Kidney glomerular epithelial cell (primary cell): Measurements from ENCODE around the gene CAMK2G.
"Not testable (repeated sequence)": the region's sequence is repeated elsewhere in the genome, so short reads cannot be mapped to it uniquely, and the experiment has no call there.

Experiments
- DNase-seq: peaks from one replicate; lab custom pipeline; 2025; lab: John Stamatoyannopoulos, UW

Gene CAMK2G

DNA sequence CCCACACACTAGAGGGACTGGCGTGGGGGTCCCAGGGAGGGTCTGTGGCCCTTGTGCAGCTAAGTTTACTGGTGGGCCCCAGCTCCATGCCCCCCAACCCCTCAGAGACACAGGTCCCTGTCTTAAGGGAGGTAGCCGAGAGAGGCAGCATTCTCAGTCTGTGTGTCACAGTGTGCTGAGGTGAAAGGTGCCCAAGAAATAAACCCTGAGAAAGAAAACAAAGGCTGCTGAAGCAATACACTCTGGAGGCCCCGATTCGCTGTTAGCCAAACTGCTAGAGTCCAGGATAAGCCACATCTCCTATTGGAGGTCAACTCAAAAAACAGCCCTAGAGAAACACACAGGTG is 34.3 kb downstream of the CAMK2G start:
- no peak for DNase-seq

DNA sequence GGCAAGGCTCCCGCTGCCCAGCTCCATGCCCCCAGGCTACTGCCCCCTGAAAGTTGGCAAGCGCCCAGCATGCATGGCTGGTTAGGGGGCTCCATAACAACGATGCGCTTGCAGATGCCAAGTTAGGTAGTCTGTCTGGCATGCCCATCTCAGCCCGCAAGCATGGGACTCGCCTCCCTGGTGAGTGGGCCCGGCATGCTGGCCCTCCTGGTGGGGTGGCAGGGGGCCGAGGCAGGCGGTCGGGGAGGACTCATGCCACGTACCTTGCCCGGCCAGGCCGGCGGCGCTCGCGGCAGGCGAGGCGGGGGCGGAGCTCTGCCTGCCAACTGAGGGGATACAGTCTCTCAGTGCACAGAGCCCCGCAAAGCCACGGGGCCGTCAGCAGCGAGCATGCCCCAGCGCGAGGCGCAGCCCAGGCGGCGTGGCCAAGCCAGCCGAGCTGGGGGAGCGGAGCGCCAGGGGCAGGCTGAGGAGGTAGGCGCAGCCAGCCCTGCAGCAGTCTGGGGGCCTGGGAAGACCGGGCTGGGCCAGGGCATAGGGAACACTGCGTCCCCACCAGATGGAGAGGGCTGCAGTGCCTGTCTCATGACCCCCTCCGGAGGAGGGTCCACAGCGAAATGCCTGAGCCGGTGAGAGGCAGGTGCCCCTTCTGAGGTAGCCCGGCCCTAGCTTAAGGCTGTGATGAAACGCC is 34.9 kb downstream of the CAMK2G start:
- DNase-seq = no peak

DNA sequence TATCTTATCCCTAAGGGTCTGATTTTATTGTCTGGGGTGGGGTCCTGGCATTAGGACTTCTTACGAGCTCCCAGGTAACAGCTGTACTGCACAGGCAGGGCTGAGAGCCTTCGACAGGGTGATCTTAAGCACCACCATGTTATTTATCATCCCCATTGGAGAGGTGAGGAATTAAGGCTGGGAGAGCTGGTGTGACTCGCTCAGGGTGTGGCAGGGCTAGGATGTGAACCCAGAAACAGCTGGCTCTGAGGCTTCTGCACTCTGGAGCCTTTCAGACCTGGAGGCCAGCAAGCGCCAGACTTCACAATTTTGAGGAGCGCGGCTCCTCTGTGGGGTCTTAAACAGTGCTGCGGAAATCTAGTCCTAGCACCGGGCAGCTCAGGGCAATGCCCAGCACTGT is 35.5 kb downstream of the CAMK2G start:
- no peak for DNase-seq

DNA sequence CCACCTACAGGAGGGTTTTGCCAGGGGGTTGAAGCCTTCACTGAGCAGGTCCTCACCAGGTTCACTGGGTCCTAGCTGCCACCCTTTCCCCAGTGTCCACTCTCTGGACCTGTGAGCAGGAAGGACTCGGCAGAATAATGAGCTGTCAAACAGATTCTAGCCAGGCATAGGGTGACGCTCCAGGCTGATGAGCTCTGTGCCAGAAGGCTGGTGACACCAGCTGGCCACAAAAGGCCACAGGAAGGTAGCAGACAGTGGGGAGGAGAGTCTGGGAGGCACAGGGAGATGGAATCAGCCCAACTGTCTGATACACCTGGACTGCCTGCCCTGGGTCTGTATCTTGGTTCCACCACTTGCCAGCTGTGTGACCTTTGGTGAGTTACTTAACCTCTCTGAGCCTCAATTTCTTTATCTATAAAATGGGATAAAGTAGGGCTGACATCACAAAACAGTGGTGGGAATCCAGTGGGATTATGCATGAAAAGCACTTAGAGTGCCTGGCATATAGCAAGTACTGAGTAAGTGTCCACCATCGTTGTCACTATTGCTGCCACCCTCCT is 36.3 kb downstream of the CAMK2G start:
- no peak for DNase-seq

DNA sequence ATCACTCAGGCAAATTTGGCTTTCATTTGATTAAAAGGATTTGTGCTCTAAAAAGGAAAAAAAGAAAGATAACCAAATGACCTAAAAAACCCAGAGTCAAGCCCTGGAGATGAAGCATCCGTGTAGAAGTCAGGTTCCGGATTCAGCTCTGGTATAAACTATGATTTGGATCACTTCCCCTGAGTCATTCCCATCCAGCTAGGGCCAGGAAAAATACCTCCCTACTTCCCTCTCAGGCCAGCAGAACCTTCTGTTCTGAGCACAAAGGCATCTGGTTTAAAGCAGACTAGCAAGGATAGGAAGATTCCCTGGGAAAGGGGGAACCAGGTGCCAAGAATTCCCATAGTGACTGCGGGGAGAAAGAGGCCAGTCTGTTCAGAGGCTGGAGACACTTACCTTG is 37.3 kb downstream of the CAMK2G start:
- DNase-seq = peak; percentile 72

DNA sequence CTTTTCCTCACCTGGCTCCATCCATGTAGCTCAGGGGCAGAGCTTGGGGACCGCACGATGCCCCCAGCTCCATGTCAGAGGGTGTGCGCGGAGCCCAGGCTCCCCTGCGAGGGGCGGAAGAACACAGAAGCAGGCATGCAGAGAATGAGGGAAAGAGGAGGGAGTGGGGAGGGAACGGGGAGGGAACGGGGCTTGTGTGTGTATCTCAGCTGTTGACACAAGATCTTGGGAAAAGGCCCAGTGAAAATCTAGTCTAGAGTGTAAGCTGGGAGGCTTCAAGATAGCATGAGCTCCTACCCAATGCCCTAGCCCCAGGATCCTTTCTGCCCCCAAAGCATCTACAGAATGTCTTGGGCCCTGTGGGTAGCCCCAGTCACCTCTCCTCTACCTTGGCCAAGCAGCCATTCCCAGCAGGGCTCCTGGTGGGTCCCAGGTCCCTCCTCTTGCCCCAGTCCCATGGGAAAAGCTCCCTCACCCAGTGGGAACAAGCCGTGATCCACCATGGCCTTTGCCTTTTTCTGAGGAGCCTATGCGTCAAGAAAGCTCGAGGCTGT is 37.9 kb downstream of the CAMK2G start:
- DNase-seq = no peak

DNA sequence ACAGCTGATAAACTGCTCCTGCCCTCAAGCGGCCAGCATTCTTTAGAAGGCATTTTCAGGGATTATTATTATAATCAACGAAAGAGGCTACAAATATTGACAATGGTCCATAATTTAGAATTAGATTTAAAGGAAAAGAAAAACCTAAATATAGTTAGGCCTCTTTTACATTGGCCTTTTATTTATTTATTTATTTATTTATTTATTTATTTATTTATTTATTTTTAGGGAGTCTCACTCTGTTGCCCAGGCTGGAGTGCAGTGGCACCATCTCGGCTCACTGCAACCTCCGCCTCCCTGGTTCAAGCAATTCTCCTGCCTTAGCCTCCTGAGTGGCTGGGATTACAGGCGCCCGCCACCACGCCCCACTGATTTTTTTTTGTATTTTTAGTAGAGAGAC is 45.3 kb downstream of the CAMK2G start:
- not testable (repeated sequence) for DNase-seq

DNA sequence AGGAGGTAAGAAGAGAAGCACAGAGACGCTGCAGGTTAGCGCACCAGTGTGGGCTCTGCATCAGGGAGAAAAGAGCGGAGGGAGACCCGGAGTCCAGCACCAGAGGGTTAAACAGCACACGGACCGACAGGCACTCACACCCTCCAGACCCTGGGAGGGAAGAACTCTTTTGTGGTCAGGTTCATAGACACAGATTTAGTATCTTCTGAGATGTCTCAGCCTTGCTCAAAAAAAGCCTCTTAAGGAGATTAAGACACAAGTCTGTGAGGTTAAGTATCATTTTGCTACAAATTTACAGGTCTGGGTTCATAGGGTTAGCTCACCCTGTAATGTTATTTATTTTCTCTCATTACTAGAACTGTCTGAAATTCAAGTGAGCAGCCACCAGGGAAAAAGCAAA is 46.2 kb downstream of the CAMK2G start:
- no peak for DNase-seq

DNA sequence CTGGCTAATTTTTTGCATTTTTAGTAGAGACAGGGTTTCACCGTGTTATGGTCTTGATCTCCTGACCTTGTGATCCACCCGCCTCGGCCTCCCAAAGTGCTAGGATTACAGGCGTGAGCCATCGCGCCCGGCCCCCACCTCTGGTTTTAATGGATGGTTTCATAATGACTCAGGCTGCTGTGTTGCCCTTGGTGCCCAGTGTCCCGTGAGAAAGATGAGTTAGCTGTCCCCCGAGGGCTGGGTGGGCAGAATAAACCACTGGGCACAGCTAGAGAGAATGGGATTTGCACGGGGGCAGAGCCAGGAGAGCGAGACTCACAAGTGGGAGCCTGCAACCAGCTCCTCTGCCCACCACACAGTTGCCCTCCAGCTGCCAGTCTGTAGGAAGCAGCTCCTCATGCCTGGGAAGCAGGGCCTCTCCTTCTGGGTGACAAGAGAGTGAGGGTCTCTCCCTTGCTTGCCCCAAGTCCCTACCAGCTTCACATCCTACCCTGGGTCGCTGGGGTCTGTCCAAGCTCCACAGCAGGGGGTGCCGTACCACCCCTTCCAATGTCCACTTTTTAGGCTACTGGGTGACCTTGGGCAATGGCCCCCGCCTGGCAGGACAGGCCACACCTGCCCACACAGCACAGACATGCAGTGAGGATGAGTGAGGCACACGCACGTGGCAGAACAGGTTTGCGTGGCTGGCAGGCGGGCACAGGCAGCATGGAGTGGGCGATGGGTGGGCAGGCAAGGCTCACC is 46.8 kb downstream of the CAMK2G start:
- peak; percentile 75 for DNase-seq

DNA sequence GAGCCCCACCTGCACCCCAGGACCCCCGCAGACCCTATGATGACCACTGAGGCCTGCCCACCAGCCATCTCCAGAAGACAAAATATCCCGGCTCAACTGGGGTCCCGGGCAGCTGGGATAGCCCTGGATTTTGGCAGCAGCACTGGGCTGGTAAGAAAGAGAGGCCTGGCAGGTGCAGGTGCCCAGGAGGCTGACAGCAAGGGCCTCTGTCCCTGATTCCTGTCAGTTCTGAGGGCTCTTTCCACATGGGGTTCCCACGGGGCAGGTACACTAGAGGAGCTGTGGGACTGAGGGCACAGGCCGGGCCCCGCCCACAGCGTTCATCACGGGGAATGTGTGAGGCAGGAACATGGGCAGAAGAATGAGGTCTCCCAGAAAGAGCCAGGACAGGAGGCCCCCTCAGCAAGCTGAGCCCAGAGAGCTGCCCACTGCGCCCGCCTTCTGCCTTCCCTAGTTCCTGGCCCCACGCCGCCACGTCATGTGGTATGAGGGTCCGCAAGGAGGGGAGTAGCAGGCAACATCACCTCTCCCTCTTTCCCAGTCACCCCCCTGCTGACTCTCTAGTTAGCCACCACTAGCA is 50.1 kb downstream of the CAMK2G start:
- DNase-seq = no peak

DNA sequence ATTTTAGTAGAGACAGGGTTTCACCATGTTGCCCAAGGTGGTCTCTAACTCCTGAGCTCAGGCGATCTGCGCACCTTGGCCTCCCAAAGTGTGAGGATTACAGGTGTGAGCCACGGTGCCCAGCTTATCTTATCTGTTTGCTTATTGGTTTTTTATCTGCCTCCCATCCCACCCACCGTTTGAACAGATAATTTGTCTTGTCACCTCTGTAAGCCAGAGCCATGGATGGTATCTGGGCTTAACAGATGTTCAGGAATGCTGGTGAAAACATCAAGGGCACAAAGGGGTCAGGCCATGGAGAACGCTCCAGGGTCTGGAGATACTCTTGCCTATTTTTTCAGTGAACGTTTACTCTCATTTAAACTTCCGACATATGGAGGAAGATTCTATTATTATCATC is 51.0 kb downstream of the CAMK2G start:
- no peak for DNase-seq

DNA sequence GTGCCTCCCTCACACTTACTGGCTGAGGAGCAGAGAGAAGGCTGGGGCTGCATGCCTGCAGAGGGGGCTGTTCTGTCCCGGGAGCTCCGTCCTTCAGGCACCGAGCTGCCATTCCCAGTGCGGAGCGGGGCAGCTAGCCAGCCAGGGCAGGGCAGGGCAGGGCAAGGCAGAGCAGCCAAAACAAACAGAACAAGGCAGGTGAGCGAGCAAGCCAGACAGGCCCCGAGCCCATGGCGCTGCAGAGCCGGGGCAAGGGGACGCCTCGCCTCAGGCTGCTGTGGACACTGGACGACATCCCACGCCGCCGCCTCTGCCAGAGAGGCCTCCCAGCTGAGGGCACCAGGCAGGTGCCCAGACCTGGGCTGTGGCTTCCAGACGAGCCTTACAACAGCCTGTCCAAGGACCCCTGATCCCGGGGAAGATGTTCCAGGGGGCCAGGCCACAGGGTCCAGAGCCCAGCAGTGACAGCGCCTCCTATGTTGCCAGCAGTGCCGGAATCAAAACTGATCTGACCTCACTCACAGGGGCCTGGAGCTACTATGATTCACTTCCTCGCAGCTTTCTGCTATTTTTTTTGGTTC is 54.8 kb downstream of the CAMK2G start:
- no peak for DNase-seq

DNA sequence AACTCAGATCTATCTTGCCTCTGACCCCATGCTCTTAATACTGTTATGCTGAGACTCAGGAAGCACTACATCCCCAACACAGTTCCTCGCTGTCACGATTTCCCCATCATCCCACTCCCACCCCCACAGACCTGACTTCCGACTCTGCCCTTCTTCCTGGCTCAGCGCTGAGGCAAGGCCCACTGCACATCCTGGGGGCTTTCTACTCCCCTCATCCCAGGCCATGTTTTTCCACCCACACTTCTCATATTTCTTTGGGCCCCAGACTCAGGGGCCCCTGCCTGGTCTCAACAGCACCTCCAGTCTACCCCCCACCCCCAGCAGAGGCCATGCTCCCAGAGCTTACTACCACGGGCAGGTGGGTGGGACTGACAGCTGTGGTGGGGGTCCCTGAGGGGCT is 55.3 kb downstream of the CAMK2G start:
- no peak for DNase-seq

DNA sequence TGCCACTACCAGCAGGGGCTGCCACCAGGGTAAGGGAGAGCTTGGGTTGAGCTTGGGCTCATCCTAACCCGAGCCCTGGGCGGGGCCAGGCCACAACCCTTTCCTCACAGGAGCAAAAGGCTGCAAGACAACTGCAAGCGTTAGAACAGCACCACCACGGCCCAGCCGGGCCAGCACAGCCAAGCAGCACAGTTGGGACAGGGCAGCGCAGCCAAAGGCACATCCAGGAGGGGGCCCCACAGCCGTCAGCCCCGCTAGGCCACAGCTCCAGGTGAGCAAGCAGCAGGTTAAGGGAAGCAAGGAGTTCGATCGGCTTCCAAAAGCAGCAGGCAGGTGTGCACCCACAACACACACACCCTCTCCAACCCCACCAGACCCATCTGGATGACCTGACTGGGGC is 56.0 kb downstream of the CAMK2G start:
- no peak for DNase-seq

DNA sequence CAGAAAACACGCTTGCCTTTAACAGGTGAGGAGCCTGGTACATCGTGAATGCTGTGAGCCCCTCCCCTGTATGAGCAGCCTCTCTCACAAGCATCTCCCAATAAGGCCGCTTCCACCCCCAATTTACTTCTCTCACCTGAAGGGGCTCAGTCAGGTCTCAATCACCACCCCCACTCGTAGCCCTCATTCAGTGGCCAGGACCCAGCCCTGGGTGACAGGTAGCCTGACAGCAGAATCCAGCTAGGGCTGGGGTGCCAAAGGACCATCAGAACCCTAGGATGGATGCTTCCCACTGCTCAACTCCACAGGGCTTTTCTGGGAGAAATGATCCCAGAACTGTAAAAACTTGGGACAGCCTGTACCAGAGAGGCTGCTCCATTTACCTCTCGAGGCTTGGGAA is 56.5 kb downstream of the CAMK2G start:
- DNase-seq = no peak

DNA sequence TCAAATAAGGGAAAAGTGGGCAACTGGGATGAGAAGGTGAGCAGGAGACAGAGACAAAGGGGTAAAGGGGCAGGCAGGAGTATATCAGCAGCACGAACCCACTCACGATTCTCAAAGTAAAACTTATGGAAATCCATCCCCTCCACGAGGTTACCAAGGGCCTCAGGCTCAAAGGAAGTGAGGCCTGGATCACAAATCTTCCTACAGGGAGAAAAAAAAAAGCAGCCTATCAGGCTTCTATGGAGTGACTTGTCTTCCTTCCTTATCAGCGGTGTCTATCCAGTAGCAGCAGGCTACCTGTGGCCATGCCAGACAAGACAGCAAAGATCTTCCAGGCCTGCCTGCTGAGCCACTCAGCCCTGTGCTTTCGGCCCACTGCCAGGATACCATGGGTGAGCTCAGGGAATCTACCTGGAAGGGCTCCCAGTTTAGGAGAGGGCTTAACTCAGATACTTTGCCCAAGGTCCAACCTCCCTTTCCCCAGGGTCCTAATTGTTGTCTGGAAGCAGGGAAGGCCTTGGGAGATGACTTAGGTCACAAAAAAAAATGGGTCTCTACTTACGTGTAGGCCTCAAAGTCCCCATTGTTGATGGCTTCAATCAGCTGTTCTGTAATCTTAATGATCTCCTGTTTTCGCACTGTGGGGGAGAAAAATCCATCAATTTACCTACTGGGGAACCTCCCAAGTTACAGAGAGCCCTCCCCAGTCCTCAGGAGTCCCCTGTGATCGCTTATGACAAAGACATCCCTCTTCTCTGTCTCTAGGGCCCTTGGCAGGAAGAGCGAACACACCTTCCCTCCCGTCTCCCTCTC is 57.2 kb downstream of the CAMK2G start:
- no peak for DNase-seq

DNA sequence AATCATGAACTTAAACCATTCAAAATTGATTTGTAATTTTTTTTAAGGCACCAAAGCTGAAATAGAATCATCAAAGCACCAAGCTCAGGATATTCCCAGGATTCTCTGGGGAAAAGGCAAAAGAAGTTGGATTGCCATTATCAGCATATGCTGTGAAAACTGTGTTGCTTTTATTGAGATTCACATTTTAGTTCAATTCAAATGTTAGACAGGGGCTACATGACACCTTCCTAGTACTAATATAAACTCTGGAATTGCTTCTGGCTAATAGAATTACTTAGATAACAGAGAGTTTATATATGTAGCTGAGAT is 58.7 kb downstream of the CAMK2G start:
- DNase-seq = no peak

DNA sequence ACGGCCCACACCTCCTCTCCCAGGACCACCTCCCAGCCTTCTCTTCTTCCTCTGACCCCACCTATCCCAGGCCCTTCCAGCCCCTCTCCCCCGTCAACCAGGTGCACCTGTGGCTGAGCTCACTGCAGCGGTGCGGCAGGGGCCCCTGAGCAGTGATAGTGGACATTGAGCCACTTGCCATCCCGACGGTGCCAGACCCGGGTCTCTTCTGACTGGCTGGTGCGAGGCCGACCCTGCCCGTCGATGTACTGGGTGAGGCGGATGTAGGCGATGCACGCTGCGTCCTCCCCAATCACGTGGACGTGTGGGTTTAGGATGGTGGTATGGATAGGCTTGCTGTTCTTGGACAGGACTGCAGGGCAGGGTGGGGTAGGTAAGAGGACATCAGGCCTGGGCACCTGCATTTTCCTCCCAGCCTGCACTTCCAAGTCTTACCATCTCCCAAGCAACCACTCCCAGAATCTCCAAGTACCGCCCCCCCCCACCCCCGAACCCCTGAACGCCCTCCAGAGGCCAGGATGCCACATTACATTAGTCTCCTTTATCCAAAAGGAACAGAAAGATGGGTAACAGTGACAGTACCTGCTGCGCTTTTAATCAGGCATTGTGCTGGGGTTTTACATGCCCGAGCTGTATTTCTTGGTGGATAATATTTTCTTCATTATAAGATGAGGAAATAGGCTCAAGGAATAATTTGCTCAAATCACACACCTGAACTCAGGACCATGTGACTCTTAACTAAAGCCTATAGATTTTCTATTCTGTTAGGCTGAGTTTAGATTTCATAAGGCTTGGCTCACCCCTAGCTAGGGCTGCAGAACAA is 59.2 kb downstream of the CAMK2G start:
- no peak for DNase-seq

DNA sequence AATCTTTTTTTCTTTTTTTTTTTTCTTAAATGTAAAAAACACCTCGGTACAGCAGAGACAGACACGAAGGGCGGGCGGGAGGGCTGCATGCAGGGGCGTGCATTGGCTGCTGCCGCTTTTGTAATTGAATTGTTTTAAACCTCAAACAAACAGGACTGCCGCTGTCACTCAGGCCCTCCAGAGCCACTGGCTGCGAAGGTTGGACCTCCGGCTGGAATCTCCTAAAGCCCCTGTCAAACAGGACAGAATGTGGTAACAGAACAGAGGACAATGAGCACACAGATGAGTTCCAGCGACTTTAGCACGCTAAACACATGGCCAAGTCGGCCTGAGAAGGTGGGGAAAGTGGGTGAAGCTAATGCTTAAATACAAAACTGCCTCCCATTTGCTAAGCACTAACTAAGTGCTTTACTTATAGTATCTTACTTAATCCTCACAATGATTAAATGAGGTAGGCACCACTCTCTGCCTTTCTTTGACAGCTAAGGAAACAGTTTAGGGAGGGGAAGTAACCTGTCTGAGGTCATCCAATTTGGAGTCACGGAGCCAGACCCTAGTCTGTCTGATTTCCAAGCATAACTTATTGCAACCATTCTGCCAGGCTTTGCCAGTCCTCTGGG is 60.0 kb downstream of the CAMK2G start:
- DNase-seq = no peak

DNA sequence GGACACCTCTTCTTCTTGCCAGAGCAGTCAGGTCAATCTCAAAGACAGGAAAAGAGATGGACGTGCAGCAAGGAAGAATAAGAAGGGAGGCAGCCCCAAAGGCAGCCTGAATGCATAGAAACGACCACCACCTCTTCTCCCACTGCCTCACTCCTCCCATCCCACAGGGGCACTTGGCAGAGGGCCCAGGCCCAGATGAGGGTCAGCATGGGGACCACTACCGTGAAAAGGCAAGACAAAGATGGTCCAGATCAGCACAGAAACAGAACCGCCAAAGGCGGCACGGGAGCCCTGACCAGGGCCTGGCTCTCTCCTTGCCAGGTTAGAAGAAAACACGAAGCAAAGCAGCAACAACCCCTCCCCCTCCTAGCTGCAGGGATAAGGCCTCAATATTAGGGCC is 61.0 kb downstream of the CAMK2G start:
- DNase-seq = no peak

DNA sequence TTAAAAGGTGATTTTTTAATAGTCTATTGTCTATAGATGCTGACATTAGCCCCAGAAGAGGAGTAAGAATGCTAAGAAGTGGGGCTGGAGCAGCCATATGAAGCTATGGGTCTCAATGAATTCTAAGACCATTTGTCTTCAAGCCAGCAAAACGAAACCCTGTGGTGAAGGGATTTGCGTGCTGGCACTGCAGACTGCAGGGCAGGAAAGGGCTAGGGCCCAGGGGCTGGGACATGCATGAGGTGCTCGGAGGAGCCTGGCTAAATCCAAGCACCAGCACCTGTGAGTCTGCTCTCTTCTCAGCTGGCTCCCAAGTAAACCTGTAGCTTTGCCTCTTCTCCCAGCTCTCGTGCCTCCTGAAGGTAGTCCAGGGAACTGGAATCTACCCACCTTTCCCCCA is 61.7 kb downstream of the CAMK2G start:
- no peak for DNase-seq
